Measurements from ENCODE around the gene VKORC1.

GRCh38 chr16:31064882-31065461, 29.6 kb downstream of the VKORC1 start:
- TF ChIP-seq POLR2AphosphoS5 (IDR thresholded peaks at IDR 0.05; ENCODE audit: borderline replicate concordance, low read depth, low read length): no peak
- TF ChIP-seq EZH2 (IDR thresholded peaks at IDR 0.05): no peak
- no peak for TF ChIP-seq FOXP2 (optimal IDR thresholded peaks at IDR 0.05; ENCODE audit: control extremely low read depth, extremely low read length, insufficient read depth)

Measured in SK-N-MC (cell line).